ENCODE results near the gene HAND2. TPM values are rescaled to one million over a fixed set of nuclear protein-coding genes. Genes with fewer than 3 reads are reported as not detected.

The HAND2 gene
- total RNA-seq, 4 donors from 2014 or later: 20.3 to 77.6 (median 23.7) TPM

DNA sequence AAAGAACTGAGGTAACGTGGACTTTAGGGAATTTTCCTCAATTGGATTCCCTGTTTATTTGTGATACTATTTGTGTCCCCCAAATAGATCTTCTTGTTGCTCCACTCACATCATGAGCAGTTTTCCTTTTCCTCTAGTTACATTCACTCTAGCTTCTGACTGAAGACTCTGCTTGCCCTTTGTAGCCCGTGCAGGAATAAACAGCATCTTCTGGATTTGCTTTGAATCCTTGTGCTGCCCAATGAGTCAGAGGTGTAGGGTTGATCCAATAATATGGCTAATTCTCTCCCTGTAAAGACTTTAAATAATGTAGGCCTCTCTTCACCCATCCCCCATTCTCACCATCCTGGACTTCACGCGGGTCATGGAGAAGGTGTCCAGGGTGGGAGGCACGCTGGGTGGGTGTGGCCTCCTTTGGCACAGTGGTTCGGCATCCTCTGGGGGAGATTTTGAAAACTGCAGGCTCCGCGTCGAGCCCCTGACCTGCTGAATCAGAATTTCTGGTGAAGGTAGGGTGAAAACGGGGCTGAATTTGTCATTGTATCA, 9.0 kb downstream of the HAND2 start:
- intact Hi-C loops (cut with DNase I; ENCODE audit: low total_unique reads): no loop called here
- no peak overlapping the region for H3K4me3 ChIP-seq
- H3K4me1 ChIP-seq: no peaks in the 10 kb centered on the region

GRCh38 chr4:173519111-173520101, 10.6 kb downstream of the HAND2 start:
- Histone ChIP-seq H3K27ac (peak overlapping the region; percentile 81 to 99), H3K4me1 (no peaks in the 10 kb centered on the region), H3K9me3 (no peaks in the 10 kb centered on the region), H3K4me3 (peak overlapping the region; percentile 36 to 37), H3K36me3 (no peaks in the 10 kb centered on the region), H3K27me3 (no peaks in the 10 kb centered on the region)
- peak; percentile 72 to 88 for DNase-seq
- TF ChIP-seq POLR2A (IDR thresholded peaks at IDR 0.05) (no peak), CTCF (IDR thresholded peaks at IDR 0.05) (no peak)
- intact Hi-C loops (cut with DNase I; ENCODE audit: low total_unique reads): no loop called here

More for the DNA sequence above, 9.0 kb downstream of the HAND2 start:
- Histone ChIP-seq H3K27me3 (no peaks in the 10 kb centered on the region), H3K27ac (peak overlapping the region; percentile 98 to 99), H3K9me3 (no peaks in the 10 kb centered on the region), H3K36me3 (no peaks in the 10 kb centered on the region)
- DNase-seq: no peak
- TF ChIP-seq POLR2A (IDR thresholded peaks at IDR 0.05): no peak

- H3K4me1 ChIP-seq: no peaks in the 10 kb centered on the region
- DNase-seq: no peak
- peak overlapping the region; percentile 81 to 99 for H3K27ac ChIP-seq
- H3K27me3 ChIP-seq: no peaks in the 10 kb centered on the region
- no peaks in the 10 kb centered on the region for H3K36me3 ChIP-seq
- peak overlapping the region; percentile 36 to 37 for H3K4me3 ChIP-seq
- intact Hi-C loops (cut with DNase I; ENCODE audit: low total_unique reads): no loop called here
- TF ChIP-seq POLR2A (IDR thresholded peaks at IDR 0.05) (no peak), CTCF (IDR thresholded peaks at IDR 0.05) (no peak)
- H3K9me3 ChIP-seq: no peaks in the 10 kb centered on the region
Observed at GRCh38 chr4:173518425-173519102, 11.5 kb downstream of the HAND2 start.

DNA sequence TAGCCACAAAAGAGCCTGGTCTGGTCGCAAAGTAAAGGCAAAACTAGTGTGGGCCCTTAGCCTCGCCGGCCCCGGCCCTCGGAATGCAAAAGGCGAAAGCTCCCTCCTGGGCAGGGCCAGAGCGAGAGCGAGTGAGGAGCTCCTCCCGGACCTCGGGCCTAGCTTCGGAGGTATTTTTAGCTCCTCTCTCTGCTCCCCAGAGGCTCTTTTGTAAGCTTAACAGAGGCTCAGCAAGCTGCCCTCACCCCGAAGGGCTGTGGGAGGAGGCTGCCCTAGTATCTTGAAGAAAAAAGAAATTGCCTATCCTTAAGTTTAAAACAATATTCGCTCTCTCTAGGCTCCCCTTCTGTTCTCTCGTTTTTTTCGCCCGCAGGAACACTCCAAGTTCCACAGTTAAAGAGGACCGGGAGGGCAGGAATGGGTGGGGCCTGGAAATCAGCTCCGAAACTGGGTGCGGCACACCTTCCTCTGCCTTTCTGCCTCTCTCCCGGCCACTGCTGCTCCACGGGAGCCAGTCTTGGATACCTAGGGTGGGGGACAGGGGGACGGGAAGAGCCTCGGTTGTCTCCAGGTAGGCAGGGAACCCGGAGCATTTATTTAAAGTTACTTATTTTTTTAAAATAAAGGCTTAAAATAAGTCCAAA, 12.1 kb downstream of the HAND2 start:
- H3K27ac ChIP-seq: peak overlapping the region; percentile 81 to 99
- H3K9me3 ChIP-seq: no peaks in the 10 kb centered on the region
- peak overlapping the region; percentile 36 to 37 for H3K4me3 ChIP-seq
- H3K27me3 ChIP-seq: no peaks in the 10 kb centered on the region
- TF ChIP-seq CTCF (IDR thresholded peaks at IDR 0.05): no peak
- TF ChIP-seq POLR2A (IDR thresholded peaks at IDR 0.05): no peak
- intact Hi-C loops (cut with DNase I; ENCODE audit: low total_unique reads): no loop called here
- H3K36me3 ChIP-seq: no peaks in the 10 kb centered on the region
- H3K4me1 ChIP-seq: no peaks in the 10 kb centered on the region
- peak in 1 of 2 donors; percentile 53 for DNase-seq
